GM21360 (cell line): ENCODE measurements around the gene RNF144B.
"Not testable (repeated sequence)": the region's sequence is repeated elsewhere in the genome, so short reads cannot be mapped to it uniquely, and the experiment has no call there.

Source experiments
- ATAC-seq: cut with Tn5 transposase; IDR thresholded peaks from one replicate; pipeline ENCODE4 v1.9.1; 2021; ENCODE audit warnings: mild to moderate bottlenecking, moderate library complexity; ENCODE audit not compliant: unreplicated experiment

The RNF144B gene

DNA sequence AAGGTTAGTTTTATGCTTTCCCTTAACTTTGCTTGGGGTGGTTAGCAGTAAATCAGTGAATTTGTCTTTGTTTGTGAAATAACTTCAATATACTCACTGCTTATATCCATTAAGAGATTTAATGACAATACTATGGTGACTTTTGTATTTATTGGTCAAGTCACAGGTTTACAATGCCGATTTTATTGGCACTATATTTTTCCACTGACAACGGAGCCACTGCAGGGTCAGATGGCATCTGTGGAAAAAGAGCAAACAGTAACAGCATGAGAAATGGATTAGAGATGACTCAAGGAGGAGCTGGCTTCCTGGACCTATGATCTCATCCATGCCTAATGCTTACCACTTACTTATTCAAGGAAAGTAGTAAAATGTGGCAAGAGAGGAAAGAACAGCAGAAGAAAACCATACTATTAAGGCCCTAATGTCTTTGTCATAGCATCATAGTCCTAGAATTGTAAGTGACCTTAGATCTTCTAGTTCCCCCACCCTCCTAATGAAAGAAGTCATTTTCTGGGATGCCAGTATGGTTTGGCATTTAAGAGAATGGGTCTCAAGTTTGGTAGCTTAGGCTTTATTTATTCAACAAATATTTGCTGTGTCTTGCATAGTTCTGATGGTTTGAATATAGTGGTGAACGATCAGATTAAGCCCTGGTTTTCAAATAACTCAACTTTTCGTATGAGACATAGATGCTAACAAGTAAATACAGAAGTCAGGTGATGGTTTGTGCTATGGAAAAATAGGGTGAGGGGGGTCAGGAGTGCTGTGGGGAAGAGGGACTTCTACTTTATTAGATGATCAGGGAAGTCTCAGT lies 18.5 kb downstream of the RNF144B start:
- no peak for ATAC-seq

DNA sequence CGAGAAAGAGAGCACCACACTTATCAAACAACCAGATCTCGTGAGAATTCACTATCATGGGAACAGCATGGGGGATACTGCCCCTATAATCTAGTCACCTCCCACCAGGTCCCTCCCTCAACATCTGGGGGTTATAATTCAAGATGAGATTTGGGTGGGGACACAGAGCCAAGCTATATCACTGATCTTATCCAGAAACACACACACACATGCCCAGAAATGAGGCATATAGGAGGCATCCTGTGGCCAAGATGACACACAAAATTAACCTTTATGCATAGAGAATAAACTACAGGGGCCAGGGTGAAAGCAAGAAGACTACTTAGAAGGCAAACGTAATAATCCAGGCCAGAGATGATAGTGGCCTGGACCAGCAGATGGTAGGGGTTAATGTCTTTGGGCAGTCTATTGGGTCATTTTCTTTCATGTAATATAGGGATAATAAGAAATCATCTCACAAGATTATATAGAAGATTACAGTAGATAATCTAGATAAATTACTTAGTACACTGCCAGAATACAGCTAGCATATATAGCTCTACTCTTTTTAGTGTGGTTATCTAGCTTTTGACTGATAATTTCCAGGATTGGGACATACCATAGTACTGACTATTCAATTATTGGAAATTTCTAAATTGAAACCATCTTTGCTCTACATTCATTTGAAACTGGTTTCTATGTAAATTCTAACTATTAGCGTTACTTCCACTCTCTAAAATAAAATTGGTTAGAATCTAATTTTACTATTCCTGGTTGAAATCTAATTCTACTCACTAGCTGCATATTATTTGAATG lies 20.0 kb downstream of the RNF144B start:
- no peak for ATAC-seq

DNA sequence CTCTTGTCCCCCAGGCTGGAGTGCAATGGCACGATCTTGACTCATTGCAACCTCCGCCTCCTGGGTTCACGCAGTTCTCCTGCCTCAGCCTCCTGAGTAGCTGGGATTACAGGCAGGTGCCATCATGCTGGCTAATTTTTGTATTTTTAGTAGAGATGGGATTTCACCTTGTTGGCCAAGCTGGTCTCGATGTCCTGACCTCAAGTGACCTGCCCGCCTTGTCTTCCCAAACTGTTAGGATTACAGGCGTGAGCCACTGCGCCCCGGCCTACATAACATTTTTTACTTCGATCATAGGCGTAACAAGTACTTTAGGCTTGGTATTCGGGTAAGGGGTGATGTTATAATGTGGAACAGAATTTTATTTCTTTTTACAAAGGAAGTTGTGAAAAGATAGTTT lies 22.5 kb downstream of the RNF144B start:
- ATAC-seq, result not testable (repeated sequence)

DNA sequence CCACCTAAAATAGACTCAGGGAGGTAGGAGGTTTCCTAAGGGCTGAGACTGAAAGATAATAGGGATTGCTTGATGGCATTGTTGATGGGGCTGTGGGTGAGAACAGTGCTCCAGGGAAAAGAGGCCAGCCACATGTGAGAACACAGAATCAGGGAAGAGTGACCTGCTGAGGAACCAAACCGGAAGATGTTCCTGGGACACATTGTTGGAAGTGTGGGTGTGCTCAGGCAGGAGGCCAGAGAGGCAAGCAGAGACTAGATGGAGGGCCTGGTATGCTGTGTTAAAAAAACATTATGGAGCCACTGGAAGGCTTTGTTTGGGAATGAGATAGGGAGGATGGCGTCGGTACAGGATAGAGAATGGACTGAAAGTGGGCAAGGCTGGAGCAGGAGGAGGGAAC lies 23.3 kb downstream of the RNF144B start:
- no peak for ATAC-seq

DNA sequence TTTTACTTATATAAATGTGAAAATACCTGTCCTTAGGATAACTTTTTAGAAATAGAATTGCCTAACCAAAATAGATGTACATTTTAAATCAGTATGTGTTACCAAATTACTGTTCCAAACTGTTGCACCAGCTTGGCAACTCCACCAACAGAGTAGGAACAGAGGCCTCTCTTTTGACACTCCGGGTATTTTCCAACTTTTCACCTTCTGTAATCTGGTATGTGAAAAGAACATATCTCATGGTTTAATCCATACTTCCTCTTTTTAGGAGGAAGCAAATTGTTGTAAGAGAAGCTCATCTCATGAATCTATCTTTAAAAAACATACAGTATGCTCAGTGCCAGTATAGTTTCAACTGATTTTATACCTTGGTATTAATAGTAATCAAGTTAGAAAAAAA lies 24.9 kb downstream of the RNF144B start:
- ATAC-seq, result no peak

DNA sequence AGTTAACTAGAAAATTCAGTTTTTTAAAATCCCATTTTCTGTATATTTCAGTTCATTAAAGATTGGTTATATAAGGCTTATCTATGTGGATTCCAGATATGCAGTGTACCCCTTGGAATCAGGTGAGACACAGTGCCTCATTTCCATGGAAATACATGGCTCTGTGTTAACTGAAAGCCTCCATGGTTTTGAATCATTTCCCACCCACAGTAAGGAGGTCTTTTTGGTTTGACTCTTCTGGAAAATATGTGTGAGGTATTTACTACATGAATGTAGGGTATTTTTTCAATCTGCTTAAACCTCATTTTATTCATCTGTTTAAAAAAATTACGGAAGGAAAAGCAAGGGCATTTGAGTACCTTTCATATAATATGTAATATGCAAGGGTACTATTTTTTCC lies 25.5 kb downstream of the RNF144B start:
- ATAC-seq, result no peak

DNA sequence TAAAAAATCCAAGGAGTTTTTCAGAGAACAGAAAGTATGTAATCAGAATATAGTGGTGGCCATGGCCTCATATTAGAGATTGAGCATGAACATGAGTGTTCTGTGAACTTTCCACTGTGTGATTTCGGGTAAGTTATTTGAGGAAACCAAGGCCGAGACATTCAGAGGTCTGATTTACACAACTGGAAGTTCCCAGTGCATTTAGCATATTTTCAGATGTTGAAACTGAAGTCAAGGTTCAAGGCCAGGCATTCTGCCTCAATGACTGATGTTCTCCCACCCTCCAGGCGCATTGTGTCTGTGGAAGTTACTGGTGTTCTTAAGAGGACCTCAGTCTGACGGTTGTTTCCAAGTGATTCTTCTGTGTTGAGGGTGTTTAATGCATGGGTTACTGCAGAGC lies 26.2 kb downstream of the RNF144B start:
- ATAC-seq, result no peak

DNA sequence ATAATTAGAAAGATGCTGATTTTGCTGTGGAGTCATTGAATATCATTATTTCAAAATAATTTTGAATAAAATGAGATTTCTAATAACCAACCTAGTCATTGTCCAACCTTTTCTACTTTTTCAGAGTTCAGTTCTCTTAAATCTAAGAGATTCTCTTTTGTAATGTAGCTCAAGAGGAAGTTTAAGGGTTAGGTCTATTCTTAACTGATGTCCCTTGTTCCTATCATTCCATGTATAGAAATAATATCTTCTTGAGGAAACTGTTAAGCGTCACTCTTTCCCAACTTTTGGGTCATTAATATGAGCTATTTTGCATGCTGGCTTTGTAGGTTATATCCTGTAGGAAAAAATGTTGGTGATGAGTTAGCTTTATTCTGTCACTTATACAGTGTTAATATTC lies 27.0 kb downstream of the RNF144B start:
- no peak for ATAC-seq

DNA sequence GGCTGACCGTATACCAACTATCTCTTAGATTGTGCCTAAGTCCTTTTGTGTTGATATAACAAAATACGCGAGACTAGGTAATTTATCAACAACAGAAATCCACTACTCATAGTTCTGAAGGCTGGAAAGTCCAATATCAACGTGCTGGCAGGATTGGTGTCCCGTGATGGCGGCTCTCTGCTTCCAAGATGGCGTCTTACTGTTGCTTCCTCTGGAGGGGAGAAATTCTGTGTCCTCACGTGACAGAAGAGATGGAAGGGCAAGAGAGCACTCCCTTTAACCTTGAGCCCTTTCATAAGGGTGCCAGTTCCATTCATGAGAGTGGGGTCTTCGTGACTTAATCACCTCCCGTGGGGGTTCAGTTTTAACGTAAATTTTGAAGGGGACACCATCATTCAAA lies 28.1 kb downstream of the RNF144B start:
- ATAC-seq, result no peak

DNA sequence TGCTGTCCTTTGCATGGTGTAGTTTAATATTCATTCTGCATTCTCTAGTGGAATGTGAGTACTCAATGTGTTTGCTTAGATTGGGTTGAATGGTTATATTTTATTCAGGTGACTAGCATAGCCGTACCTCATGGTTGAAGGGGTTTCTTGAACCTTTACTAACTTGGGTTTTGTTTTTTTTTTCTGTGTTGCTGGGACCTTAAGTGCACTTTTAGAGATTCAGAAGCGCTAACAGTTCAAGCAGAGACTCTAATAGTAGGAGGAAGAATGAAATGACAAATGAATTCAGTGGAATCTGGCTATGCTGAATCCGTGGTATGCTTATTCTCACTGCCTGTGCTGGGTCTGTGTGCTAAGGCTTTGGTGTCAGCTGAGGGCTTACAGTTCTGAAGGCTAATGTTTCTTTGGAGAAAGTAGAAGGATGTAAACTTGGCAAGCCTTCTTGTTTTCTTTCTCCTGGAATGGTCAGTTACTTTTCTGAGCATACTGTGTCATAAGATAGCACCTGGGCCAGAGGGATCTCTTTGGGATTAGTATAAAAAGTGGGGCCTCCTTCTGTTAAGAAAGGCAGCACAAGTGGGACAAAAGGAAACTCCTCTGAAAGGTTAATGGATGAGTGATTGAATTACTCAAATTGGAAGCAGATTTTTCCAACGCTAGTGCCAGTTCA lies 28.7 kb downstream of the RNF144B start:
- no peak for ATAC-seq

DNA sequence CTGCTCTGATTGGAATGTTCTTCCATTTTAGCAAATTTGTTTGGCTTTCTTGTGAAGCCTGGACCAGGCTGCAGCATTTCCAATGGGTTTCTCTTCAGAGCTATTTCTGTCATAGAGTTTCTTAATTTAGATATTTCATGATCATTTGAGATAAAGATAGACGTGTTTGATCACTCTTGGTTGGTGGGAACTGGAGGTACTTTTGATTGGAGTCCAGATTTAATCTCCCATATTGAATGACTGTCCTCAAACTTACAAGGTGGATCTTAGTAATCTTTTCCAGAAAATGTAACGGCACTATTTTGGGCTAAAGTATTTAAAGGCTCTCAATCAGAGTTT lies 29.2 kb downstream of the RNF144B start:
- no peak for ATAC-seq

DNA sequence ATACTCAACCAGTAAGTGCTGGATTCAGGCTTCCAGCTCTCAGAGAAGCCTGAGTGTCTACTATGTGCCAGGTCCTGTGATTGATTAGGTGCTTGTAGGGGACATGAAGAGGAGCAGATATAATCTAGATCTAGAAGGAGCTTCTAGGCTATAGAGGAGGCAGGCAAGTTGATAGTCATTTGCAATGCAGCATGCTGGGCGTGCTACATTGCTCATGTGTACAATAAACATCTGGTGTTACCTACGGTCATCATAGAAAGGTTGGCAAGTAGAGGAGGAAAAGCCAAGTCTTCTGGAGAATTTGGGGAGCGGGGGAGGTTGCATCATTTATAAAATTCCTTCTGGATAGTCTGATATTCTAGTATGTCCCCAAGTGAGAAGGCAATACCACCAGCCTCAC lies 33.2 kb downstream of the RNF144B start:
- no peak for ATAC-seq

DNA sequence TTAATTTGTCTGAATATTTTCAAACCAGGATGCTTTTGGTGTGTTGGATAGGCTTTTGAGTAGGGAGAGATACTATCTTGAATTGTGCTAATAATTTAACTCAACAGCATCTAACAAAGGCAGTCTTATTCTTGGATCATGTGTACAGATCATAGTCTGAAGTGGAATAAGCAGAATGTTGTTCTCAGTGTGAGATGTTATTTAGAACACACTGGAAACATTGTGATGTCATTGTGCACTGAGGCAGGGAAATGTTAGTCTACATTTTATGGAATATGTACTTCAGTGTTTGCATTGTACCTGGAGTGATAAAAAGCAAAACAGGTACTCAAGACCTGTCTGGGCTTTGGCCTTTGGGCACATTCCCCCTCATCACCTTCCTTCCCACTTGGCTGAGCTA lies 35.0 kb downstream of the RNF144B start:
- ATAC-seq, result no peak

DNA sequence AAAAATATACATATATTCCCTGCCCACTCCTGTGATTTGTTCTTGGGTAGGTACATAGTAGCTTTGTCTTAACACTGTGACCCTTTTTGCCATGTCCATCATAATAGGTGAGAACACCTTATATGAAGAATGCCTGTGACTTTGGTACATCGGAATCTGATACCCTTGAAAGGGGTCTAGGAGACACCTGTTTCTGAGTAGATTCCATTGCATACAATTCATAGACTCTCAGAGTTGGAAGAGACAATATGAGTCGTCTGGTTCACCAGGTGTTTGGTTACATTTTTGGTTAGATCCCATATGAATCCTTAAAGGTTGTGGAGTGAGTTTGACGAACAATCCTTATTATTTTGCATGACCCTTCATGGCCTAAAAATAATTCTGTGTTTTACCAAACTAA lies 36.3 kb downstream of the RNF144B start:
- ATAC-seq, result no peak

DNA sequence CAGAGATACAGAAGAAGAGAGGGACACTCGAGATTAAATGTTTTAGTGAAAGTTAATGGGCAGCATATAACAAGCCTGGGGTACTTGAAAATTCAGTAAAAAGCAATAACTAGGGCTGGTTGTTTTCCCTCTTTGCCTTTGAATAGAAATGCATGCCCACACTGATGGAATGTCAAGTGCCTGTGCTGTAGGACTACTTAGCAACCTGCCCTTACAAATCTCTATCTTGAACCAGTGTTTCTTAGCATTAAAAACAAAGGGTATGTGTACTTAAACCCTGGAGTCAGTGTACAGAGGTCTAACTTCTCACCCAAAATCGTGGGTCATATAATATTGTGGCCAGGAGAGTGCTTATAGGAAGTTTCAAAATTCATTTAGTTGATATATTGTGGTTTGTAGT lies 37.1 kb downstream of the RNF144B start:
- no peak for ATAC-seq

DNA sequence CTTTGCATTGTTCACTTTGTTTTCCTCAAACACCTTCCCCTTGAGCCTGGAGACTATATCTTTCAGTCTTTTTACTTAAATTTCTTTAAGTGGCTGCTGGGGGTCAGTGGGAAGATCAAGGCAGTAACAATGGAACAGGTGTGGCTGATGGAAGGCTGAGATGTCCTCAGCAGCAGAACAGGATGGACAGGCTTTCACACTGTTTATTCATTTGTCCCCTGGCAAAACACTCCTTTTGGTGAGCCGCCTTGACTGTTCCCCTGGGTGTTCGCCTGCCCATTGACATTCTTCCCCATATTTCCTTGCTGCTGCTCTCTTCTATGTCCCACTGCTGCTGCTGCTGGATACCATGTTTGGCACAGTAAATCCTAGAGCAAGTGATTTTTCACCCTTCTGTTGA lies 38.1 kb downstream of the RNF144B start:
- no peak for ATAC-seq

DNA sequence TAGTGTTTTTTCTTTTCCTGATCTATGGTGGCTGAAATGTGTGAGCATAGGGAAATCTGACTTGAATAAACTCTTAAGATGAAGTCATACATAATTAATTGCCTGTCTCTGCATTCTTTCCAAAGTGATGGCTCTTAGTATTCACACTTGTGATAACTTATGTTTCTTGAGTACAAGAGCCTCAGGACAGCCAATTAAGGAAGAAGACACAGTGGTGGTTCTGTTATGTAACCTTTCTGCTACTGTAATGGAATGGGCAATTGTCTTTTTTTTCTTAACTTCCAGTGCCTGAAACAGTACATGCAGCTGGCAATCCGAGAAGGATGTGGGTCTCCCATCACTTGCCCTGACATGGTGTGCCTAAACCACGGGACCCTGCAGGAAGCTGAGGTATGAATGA lies 40.1 kb downstream of the RNF144B start:
- no peak for ATAC-seq

DNA sequence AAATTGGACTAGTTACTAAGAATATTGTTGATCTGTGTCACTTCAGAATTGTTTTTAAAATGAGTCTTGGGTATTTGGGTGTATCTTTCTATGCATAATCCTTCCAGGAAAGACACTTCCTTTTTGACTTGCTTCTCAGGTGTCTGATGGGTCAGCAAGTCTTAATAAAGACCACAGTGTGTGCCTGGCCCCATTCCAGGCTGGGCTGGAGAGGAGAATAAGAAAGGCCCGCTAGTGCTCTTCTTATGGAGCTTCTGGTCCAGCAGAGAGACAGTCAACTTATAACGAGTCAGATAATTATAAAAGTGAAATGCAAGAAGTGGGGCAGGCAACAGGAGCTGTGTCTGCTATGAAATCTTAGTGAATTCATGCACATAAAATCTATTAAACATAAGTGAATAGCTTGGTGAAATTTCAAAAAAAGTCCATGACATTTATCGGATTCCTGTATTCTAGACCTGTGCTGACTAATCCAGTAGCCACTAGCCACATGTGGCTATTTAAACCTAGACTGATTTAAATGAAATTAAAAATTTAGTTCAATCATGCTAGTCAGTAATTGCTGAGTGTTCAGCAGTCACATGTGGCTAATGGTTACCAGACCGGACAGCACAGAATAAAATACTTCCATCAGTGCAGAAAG lies 42.6 kb downstream of the RNF144B start:
- ATAC-seq, result no peak

DNA sequence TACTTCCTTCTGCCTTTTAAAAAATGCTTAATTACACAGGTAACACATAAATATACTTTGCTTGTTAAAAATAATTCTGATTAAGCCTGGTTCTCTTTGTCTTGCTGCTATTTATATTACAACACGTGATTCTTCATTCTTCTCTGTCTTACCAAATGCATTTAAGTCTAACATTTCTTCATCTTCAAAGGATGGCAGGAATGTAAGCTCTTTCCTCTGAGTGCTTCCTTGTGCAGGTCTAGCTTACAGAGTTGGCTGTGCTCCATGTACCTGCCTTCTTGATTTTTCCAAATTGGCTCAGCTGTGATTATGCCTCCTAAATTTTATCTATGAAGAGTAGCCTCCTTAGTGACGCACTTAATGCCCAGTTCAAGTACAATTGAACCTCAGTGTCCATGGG lies 44.4 kb downstream of the RNF144B start:
- no peak for ATAC-seq

DNA sequence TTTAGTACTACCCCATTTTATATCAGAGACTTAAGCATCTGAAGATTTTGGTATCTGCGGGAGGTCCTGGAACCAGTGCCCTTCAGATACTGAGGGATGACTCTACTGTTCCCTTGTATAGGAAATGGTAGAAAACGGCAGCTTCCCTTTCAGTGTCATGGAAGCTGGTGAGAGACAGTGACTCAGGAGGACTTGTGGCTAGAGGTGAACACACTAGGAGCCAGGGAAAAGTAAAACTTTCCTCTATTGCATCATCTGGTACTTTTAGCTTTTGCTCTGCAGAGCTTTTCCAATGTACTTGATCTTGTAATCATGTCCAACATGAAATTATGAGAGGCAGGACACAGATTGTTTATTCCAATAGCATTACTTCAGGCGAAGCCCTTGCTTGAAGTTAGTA lies 45.0 kb downstream of the RNF144B start:
- ATAC-seq, result no peak

DNA sequence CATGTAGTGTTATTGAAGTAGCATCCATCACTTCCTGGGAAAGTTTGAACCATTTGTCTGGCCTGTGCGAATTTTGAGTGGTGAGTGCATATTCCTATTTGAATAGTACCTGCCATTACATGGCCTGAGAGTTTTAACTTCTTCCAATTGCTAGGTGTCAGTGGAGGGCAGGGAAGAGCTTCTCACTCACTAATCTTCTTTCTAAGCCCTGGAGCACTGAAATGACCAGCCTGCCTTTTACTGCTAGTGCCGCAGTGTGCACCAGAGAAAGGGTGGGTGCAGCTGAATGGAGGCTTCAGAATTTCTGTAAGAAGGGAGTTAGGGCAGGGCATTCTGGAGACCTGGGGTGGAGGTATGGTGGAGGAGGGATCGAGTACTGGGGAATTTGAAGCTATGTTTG lies 45.5 kb downstream of the RNF144B start:
- ATAC-seq, result no peak

DNA sequence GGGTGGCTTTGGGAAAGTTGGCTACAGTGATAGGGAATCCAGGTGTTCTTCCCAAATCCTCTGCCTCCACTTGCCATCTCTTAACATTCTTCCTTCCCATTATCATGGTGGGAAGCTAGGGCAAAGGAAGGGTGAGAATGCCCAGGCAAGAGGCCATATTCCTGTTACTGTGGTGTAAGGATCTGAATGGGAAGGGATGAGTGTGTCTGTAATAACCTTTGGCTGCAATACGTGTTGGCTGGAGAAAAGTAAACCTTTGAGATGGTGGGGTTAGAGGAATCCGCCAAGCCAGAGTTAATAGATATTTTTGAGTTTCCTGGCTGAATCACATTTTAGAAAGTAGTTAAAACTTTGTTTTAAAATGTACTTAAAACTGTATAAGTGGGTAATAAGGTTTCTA lies 45.9 kb downstream of the RNF144B start:
- no peak for ATAC-seq
